ENCODE results near the gene SNRPD2. TPM values are rescaled to one million over a fixed set of nuclear protein-coding genes. Genes with fewer than 3 reads are reported as not detected.

Gene SNRPD2
- total RNA-seq, result 195 and 253 TPM in 2 replicates

DNA sequence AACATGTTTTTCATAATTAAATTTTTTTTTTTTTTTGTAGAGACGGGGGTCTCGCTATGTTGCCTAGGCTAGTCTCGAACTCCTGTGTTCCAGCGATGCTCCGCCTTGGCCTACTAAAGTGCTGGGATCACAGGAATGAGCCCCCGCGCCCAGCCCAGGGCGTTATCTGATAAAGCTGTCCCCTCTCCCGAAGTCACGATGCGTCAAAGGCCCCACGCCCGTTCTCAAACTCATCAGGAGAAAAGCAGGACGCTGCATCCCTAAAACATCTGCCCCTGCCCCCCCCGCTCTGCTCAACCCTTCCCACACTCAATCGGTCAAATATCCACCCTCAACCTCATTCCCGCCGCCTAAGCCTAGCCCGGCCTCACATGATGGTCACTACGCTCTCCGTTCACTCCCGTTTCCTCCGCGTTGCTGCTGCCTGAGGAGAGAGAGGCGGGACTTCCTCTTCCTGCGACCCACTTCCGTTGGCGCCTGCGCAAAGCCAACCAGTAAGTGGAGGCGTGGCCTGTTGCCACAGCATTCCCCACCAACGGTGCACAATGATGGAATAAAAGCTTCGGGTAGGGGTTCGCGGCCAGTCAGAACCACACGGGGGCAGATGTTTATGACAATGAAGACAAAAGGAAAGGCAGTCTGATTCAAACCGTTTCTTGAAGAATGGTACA lies at the start of gene SNRPD2:
Gene SNRPD2, minus strand, starts transcription at position 438 of the 671 bp plus-strand sequence. Its CDS starts 65 bp downstream, at position 373.

DNA sequence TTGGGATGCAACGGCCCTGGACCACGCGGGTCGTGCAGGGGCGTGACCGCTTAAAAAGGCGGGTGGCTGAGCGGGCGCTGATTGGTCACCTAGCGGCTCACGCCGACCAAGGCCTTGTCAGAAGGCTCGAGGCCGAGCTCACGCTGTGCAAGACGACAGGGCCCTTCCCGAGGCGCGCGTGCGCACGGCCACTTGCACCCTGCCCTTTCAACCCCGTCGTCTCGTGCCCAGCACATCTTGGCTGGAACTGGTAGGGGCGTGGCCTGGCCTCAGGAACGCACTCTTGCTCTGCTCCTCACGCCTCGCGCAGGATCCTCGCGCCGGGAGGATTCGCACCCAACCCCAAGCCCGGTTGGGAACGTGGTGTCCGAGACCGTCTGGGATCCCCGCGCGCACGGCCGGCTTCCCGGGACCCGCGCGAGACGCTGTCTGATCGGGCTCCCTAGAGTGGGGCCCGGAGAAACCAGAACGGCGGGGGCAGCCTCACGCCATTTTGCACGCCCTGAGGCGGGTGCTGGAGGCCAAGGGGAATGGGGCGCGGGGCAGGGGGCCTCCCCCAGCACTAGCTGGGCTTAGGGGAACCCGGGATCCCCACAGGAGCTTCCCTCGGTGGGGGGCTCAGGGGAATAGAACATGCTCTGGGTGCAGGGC lies 41.5 kb upstream of the SNRPD2 start, which contains the start of gene MEIOSIN:
Gene MEIOSIN, plus strand, starts transcription at position 280 of the 651 bp plus-strand sequence. CDS start 1,938 bp downstream, outside the sequence.

DNA sequence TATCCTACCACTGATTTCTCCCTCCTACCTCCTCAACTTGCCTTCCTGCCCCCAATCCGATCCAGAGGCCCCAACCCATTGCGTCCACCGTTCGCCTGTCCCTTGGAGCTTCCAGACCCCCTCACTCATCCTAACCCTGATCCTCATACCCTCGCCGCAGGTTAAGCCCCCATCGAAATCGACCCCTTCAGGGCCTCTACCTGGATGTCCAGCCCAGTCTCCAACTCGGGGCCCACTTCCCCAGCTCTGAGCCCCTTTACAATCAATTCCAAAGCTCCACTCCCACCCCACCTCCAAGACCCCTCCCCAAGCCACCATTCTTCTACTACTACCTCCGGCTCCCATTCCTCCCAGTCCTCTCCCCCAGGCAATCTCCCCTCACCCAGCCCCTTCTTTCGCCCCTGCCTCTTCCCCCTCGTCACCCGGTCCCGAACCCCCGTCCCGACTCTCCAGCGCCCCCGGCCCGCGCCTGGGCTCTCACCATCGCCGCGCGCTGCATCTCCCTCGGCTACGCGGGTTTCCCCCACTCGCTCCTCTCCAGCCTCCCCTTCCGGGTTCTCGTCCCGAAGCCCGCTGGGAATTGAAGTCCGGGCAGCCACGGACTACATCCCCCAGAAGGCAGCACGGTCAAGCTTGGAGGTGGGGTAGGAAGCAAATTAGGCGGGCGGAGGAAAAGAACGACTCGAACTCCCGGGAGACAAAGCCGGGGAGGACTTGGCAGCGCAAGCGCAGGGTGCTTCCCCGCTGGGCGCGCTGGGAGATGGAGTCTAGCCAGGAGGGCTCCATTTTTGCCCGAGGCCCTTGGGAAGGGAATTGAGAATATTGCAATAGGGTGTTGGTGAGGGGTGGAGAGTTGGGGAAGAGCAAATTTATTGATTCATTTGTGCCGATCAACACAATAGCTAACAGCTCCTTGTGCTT lies 38.9 kb upstream of the SNRPD2 start, which contains the start of gene FBXO46:
Gene FBXO46, minus strand, starts transcription at position 529 of the 921 bp plus-strand sequence. CDS start 17,401 bp downstream, outside the sequence.

DNA sequence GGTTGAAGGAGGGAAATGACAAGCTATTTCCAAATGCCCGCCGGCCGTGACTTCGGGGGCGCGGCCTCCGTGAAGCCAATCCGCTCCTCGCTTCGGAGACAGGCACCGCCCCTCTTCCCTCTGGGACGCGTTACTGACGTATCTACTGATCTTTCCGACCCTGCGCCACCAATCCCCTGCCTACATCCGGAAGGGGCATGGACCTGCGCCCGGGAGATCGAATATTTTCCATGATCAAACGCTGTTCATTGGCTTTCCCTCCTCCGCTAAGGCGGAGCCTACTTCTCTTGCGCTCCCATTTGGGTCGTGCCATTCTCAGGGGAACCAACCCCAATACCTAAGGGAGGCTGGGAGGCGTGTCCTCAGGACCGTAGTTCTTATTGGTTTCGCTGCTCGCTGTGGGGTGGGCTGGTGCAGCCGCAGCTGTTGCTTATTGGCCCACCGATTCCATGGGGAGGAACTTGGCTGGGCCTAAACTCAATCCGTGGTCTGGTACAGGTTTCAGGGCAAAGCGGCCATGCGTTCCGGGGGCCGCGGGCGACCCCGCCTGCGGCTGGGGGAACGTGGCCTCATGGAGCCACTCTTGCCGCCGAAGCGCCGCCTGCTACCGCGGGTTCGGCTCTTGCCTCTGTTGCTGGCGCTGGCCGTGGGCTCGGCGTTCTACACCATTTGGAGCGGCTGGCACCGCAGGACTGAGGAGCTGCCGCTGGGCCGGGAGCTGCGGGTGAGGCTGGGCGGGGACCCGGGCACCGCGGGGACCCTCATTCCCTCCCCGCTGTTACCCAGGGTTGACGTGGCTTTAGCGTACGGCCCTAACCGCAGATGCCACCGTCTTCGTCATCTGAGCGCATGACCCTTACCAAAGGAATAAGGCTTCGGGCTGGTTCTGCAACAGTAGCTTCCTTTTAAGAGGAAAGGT lies 693 bp upstream of the SNRPD2 start, which contains the start of gene QPCTL:
Gene QPCTL, plus strand, starts transcription at position 480 of the 919 bp plus-strand sequence. Its CDS starts 38 bp downstream, at position 518.

DNA sequence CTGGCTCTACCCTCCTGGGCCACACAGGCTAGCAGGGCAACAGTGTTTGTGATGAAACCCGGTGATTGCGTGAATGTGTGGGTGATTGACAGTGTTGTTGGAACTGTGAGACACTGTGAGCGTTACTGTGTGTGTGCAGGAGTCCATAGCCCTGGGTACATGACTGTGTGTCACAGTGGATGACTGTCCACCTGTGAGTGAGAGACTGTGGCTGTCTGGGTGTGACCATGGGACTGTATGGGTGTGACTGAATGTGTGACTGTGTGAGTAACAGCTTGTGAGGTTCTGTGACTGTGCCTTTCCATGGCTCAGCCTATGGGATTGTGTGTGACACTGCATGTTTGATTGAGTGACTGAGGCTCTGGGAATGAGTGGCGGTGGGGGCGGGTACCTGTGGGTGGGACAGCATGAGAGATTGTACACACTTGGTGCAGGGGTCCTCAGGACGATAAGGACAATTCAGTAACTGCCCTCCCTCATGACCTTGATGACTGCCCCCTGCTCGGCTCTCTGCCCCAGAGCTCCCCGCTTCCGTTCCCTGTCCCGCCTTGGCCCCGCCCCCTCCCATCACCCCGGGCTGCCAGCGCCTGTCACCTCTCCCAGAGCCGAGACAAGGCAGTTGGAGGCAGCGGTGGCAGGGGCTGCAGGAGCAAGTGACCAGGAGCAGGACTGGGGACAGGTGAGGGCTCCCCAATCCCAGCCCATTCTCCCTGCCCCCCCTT lies 24.0 kb downstream of the SNRPD2 start, which contains the start of gene GIPR:
Gene GIPR, plus strand, starts transcription at position 602 of the 722 bp plus-strand sequence. CDS start 1,300 bp downstream, outside the sequence.

DNA sequence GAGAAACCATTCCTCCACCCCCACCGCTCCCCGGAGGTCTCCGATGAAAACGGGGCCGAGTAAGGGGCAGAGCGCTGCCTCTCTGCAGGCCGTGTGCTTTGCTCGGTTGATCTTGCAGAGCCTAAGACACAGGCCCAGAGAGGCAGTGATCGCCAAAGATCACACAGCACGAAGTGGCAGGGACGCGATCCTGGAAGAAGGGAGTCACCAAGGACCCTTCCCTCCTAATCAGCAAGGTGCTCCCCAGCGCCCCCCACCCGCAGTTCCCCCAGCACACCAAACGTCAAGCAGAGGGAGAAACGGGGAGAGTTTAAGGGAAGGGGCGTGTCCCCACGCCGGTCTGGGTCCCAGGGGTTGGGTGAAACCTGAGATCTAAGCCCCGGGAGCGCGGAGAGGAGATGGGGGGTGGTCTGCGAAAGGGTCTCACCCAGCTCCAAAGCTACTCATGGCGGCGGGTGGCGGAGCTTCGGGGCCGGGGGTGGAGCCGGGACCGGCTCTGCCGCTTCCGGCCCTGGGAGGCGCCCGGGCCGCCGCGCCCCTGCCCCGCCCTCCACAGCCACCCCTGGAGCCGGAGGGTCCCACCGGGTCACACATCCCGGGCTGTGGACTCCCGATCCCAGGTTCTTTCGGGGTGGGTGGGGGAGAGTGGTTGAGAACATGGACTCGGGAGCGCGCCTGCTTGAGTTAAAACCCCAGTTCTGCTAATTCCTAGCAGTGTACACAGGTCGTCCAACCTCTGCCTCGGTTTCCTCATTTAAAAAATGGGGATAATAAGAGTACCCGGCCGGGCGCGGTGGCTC lies 52.6 kb downstream of the SNRPD2 start, which contains the start of gene EML2:
Gene EML2, minus strand, starts transcription at position 468 of the 800 bp plus-strand sequence. Its CDS starts 21 bp downstream, at position 447.

Small RNA genes lying within 50 kb of the gene (small RNA-seq; reads per million reads assigned to genes)
- not detected for gene MIR642A
- not detected for gene RN7SL836P

Other genes with a start within 250 kb of the SNRPD2 start
- 0.27 and 0.65 TPM in 2 replicates for gene FOSB, start 224.0 kb downstream of the SNRPD2 start, total RNA-seq
- 5.5 and 6.9 TPM in 2 replicates for gene RTN2, start 194.9 kb downstream of the SNRPD2 start, total RNA-seq
- gene PPM1N, start 193.5 kb downstream of the SNRPD2 start, total RNA-seq, result 1.5 and 2.1 TPM in 2 replicates
- 178 and 185 TPM in 2 replicates for gene VASP, start 184.5 kb downstream of the SNRPD2 start, total RNA-seq
- 10.4 and 14.6 TPM in 2 replicates for gene OPA3, start 107.2 kb downstream of the SNRPD2 start, total RNA-seq
- 10.0 and 15.7 TPM in 2 replicates for gene GPR4, start 89.7 kb downstream of the SNRPD2 start, total RNA-seq
- gene EML2, start 52.6 kb downstream of the SNRPD2 start, total RNA-seq, result 17.2 and 17.7 TPM in 2 replicates
- gene GIPR, start 23.7 kb downstream of the SNRPD2 start, total RNA-seq, result not detected in 2 replicates
- gene QPCTL, start 713 bp upstream of the SNRPD2 start, total RNA-seq, result 19.4 and 26.7 TPM in 2 replicates
- 9.8 and 12.1 TPM in 2 replicates for gene FBXO46, start 38.9 kb upstream of the SNRPD2 start, total RNA-seq
- not detected in 2 replicates for gene MEIOSIN, start 41.5 kb upstream of the SNRPD2 start, total RNA-seq
- gene SIX5, start 77.3 kb upstream of the SNRPD2 start, total RNA-seq, result 4.1 and 6.4 TPM in 2 replicates
- 13.4 and 13.5 TPM in 2 replicates for gene DMPK, start 90.5 kb upstream of the SNRPD2 start, total RNA-seq
- gene DMWD, start 100.9 kb upstream of the SNRPD2 start, total RNA-seq, result 39.4 and 47.8 TPM in 2 replicates
- gene RSPH6A, start 123.4 kb upstream of the SNRPD2 start, total RNA-seq, result 0.13 and 0.14 TPM in 2 replicates
- 38.3 and 47.0 TPM in 2 replicates for gene SYMPK, start 171.2 kb upstream of the SNRPD2 start, total RNA-seq
- gene FOXA3, start 172.4 kb upstream of the SNRPD2 start, total RNA-seq, result not detected in 2 replicates
- 16.1 and 22.4 TPM in 2 replicates for gene IRF2BP1, start 194.2 kb upstream of the SNRPD2 start, total RNA-seq
- gene MYPOP, start 210.7 kb upstream of the SNRPD2 start, total RNA-seq, result 2.4 and 2.7 TPM in 2 replicates
- gene NANOS2, start 222.8 kb upstream of the SNRPD2 start, total RNA-seq, result not detected in 2 replicates

All from thoracic aorta endothelial cell (primary cell).